SU-DHL-6 (cell line): ENCODE results near the gene ATXN7.

Experiments
- H2AFZ ChIP-seq: fragments of 200-600 bp; sonication (generic); 2 replicates; pipeline ENCODE4 v1.6.1; 2014; ENCODE audit warnings: low read depth, mild to moderate bottlenecking, moderate library complexity, mixed read lengths, antibody characterized with exemption, low read length; ENCODE audit not compliant: severe bottlenecking
- H3F3A ChIP-seq: fragments of 200-600 bp; shearing (Covaris generic); 2 replicates; pipeline ENCODE4 v1.6.0; 2016; ENCODE audit warnings: antibody characterized with exemption, mild to moderate bottlenecking; ENCODE audit not compliant: insufficient read depth
- H3K27ac ChIP-seq: fragments of 200-600 bp; sonication (generic); 2 replicates; pipeline ENCODE4 v1.5.1; 2016; ENCODE audit warnings: low read depth, mild to moderate bottlenecking, low read length, moderate library complexity, mixed read lengths
- H3K27me3 ChIP-seq: fragments of 200-600 bp; sonication (generic), shearing (Covaris generic); 2 replicates; pipeline ENCODE4 v1.6.0; 2014; ENCODE audit warnings: mild to moderate bottlenecking, low read length
- H3K36me3 ChIP-seq: fragments of 200-600 bp; sonication (generic); 2 replicates; pipeline ENCODE4 v1.6.1; 2014; ENCODE audit warnings: mild to moderate bottlenecking, low read length, mixed read lengths
- H3K4me2 ChIP-seq: fragments of 300-600, 200-600 bp; shearing (Covaris generic), sonication (generic); 2 replicates; pipeline ENCODE4 v1.6.0; 2014; ENCODE audit warnings: low read length, low read depth, mild to moderate bottlenecking; ENCODE audit not compliant: poor library complexity, severe bottlenecking
- H3K4me3 ChIP-seq: fragments of 200-600 bp; sonication (generic); 2 replicates; pipeline ENCODE4 v1.5.1; 2014; ENCODE audit warnings: antibody characterized with exemption, low read length, mild to moderate bottlenecking, mixed read lengths; ENCODE audit not compliant: insufficient read depth, poor library complexity, severe bottlenecking
- H3K79me2 ChIP-seq: fragments of 200-600 bp; sonication (generic); 2 replicates; pipeline ENCODE4 v1.6.1; 2014; ENCODE audit warnings: mild to moderate bottlenecking, low read length, moderate library complexity; ENCODE audit not compliant: insufficient read depth
- H3K9ac ChIP-seq: fragments of 200-600 bp; sonication (generic); 2 replicates; pipeline ENCODE4 v1.7.0; 2014; ENCODE audit warnings: mild to moderate bottlenecking, low read length
- H3K9me2 ChIP-seq: fragments of 200-600 bp; sonication (generic); replicated peaks from 2 replicates; pipeline ENCODE4 v1.6.1; 2014; ENCODE audit warnings: low read length; ENCODE audit not compliant: insufficient read depth
- H3K9me3 ChIP-seq: fragments of 200-600 bp; sonication (generic); 2 replicates; pipeline ENCODE4 v1.6.1; 2014; ENCODE audit warnings: low read length, mixed read lengths; ENCODE audit not compliant: insufficient read depth
- H4K20me1 ChIP-seq: fragments of 200-600 bp; sonication (generic); 2 replicates; pipeline ENCODE4 v1.6.1; 2014; ENCODE audit warnings: low read depth, mild to moderate bottlenecking, antibody characterized with exemption, low read length, moderate library complexity, mixed read lengths
- CTCF ChIP-seq: fragments of 200-600 bp; sonication (generic); IDR thresholded peaks from one replicate; pipeline ENCODE4 v1.5.1; 2017; ENCODE audit warnings: antibody characterized with exemption, mild to moderate bottlenecking, low read length, moderate library complexity; ENCODE audit not compliant: insufficient read depth, poor library complexity, severe bottlenecking
- EZH2phosphoT487 ChIP-seq: fragments of 200-600 bp; sonication (generic), shearing (Covaris generic); conservative IDR thresholded peaks from 2 replicates; pipeline ENCODE4 v1.6.1; 2018; ENCODE audit warnings: mild to moderate bottlenecking, antibody characterized with exemption, low read length, moderate library complexity, mixed read lengths

Gene ATXN7

DNA sequence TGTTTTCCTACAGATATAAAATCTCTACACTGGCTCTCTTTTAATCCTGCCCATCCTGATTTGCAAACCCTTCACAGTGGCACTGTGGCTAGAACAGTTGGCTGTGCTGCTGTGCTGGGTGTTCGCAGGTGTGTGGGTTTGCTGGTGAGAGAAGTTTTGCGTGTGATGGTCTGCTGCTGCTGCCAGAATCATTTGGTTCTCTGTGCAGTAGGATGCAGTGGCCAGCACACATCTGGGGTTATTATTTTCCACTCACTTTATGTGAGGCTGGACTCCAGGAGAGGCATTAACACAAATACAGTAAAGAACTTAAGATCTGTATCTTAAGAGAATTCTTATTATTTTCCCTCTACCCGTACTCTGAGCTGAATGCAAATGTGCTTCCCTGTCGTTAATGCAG lies 175.7 kb downstream of the ATXN7 start:
- Histone ChIP-seq H2AFZ (no peak overlapping the region), H3K4me3 (no peak overlapping the region), H3K36me3 (no peaks in the 10 kb centered on the region), H3K4me2 (no peak overlapping the region), H4K20me1 (no peaks in the 10 kb centered on the region), H3K27ac (no peak overlapping the region), H3K9me3 (no peaks in the 10 kb centered on the region), H3F3A (no peaks in the 10 kb centered on the region), H3K9me2 (no peaks in the 10 kb centered on the region), H3K79me2 (no peaks in the 10 kb centered on the region), H3K9ac (no peak overlapping the region), H3K27me3 (no peaks in the 10 kb centered on the region)
- TF ChIP-seq EZH2phosphoT487 = no peak
- TF ChIP-seq CTCF = no peak

DNA sequence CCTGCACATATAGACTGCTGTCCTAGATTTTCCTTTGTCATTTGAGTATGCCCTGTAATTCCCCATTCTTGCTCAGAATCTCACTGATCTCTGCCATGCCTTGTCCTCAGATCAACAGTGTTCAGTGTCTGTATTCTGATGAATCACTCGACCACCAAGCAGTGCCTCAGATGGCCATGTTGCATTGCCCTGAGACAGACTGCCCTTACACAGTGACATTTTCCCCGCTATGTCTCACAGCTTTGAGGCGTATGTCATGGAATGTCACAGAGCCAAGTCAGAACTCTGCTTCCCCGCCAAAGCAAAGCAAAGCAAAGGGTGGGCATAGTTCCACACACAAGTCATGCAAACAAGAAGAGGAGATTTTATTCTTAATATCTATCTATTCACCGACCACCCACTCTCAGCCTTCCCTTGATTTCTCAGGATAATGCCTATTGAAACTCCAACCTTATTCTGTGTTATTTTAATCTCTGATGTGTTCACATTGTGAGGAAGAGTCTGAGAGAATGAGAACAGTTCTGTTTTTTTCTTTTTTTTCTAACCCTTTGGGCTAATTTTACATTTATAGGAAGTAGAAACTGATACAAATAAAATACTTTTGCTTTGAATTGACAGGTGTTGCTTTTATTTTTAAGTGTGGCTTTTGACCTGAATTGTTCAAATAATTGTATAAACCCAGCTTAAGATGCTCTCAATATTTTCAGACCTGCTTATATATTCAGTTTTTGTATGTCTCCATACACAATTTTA lies 176.5 kb downstream of the ATXN7 start:
- Histone ChIP-seq H4K20me1 (no peaks in the 10 kb centered on the region), H3K79me2 (no peaks in the 10 kb centered on the region), H3K9me2 (no peaks in the 10 kb centered on the region), H3K36me3 (no peaks in the 10 kb centered on the region), H3K4me3 (no peak overlapping the region), H2AFZ (no peak overlapping the region), H3K27me3 (no peaks in the 10 kb centered on the region), H3K9ac (no peak overlapping the region), H3K27ac (no peak overlapping the region), H3K9me3 (no peaks in the 10 kb centered on the region), H3K4me2 (no peak overlapping the region), H3F3A (no peaks in the 10 kb centered on the region)
- TF ChIP-seq CTCF (no peak), EZH2phosphoT487 (no peak)

GRCh38 chr3:64042952-64043351 lies 179.3 kb downstream of the ATXN7 start:
- Histone ChIP-seq H3K4me3 (no peak overlapping the region), H3K79me2 (no peaks in the 10 kb centered on the region), H3F3A (no peaks in the 10 kb centered on the region), H3K9me3 (no peaks in the 10 kb centered on the region), H3K36me3 (no peaks in the 10 kb centered on the region), H4K20me1 (no peaks in the 10 kb centered on the region), H2AFZ (no peak overlapping the region), H3K27ac (no peak overlapping the region), H3K9me2 (no peaks in the 10 kb centered on the region), H3K9ac (no peak overlapping the region), H3K27me3 (no peaks in the 10 kb centered on the region), H3K4me2 (no peak overlapping the region)
- no peak for TF ChIP-seq EZH2phosphoT487
- no peak for TF ChIP-seq CTCF
